IMR-90 (cell line): ENCODE data around the gene AIF1. TPM values are rescaled to one million over a fixed set of nuclear protein-coding genes. Genes with fewer than 3 reads are reported as not detected.

Source experiments
- ATAC-seq: fragments of 200-7000 bp; cut with Tn5 transposase; 2 replicates; pipeline ENCODE4 v1.9.1; 2020; ENCODE audit warnings: low read depth, mild to moderate bottlenecking, moderate library complexity
- BruUV-seq: library from RNA; stranded (reverse); fragments of 400-500 nt; replicated peaks from 2 replicates; lab custom pipeline; 2021; lab: Mats Ljungman, UMichigan
- CTCF ChIA-PET: fragments of 300-600 bp; formaldehyde crosslinking; extraction: SDS; loops from one replicate; lab custom pipeline; 2021; ENCODE audit warnings: antibody characterized with exemption; lab: Yijun Ruan, JAX
- POLR2A ChIA-PET: fragments of 300-600 bp; sonication (Branson Sonifier 250); formaldehyde crosslinking; loops from one replicate; lab custom pipeline; 2022; ENCODE audit warnings: antibody characterized with exemption; ENCODE audit not compliant: unreplicated experiment; lab: Charles Lee
- DNase-seq: peaks from one replicate; pipeline ENCODE4 v3.0.0; 2013
- H2AFZ ChIP-seq: replicated peaks from 2 replicates; pipeline ENCODE3; 2013; ENCODE audit warnings: low read length, mild to moderate bottlenecking; ENCODE audit not compliant: poor library complexity
- H2AK5ac ChIP-seq: 2 replicates; pipeline ENCODE4 v1.6.1; 2013; ENCODE audit warnings: low read depth, low read length, inconsistent platforms
- H2AK9ac ChIP-seq: replicated peaks from 2 replicates; pipeline ENCODE3; 2013; ENCODE audit warnings: mild to moderate bottlenecking, low read depth, low read length, moderate library complexity; ENCODE audit not compliant: poor library complexity
- H2BK120ac ChIP-seq: 2 replicates; pipeline ENCODE4 v1.6.1; 2013; ENCODE audit warnings: low read depth, low read length, inconsistent platforms
- H2BK15ac ChIP-seq: 3 replicates; pipeline ENCODE4 v1.6.1; 2013; ENCODE audit warnings: low read depth, low read length, inconsistent platforms
- H2BK20ac ChIP-seq: 2 replicates; pipeline ENCODE4 v1.6.1; 2013; ENCODE audit warnings: low read depth, mild to moderate bottlenecking, inconsistent platforms, low read length, moderate library complexity
- H2BK5ac ChIP-seq: 2 replicates; pipeline ENCODE4 v1.6.1; 2013; ENCODE audit warnings: mild to moderate bottlenecking, low read depth, low read length, inconsistent platforms; ENCODE audit not compliant: poor library complexity, severe bottlenecking
- H3K14ac ChIP-seq: replicated peaks from 2 replicates; pipeline ENCODE4 v1.6.1; 2013; ENCODE audit warnings: low read depth, low read length, inconsistent platforms
- H3K18ac ChIP-seq: 2 replicates; pipeline ENCODE4 v1.6.1; 2013; ENCODE audit warnings: low read depth, low read length, control low read depth
- H3K23ac ChIP-seq: 2 replicates; pipeline ENCODE4 v1.6.1; 2013; ENCODE audit warnings: low read depth, low read length, inconsistent platforms
- H3K27ac ChIP-seq: 2 replicates; pipeline ENCODE4 v1.5.1; 2013; ENCODE audit warnings: mild to moderate bottlenecking, control low read depth, low read length; ENCODE audit not compliant: insufficient read depth
- H3K27me3 ChIP-seq: 2 replicates; pipeline ENCODE4 v1.6.1; 2013; ENCODE audit warnings: low read length; ENCODE audit not compliant: control insufficient read depth, insufficient read depth
- H3K36me3 ChIP-seq: 2 replicates; pipeline ENCODE4 v1.6.1; 2013; ENCODE audit warnings: low read length, mixed read lengths; ENCODE audit not compliant: control insufficient read depth, insufficient read depth
- H3K4ac ChIP-seq: 2 replicates; pipeline ENCODE4 v1.6.1; 2013; ENCODE audit warnings: low read depth, low read length, inconsistent platforms
- H3K4me1 ChIP-seq: 2 replicates; pipeline ENCODE4 v1.6.1; 2013; ENCODE audit warnings: low read length, mixed read lengths; ENCODE audit not compliant: control insufficient read depth, insufficient read depth
- H3K4me2 ChIP-seq: 2 replicates; pipeline ENCODE4 v1.6.1; 2013; ENCODE audit warnings: low read depth, mild to moderate bottlenecking, control low read depth, low read length, moderate library complexity
- H3K4me3 ChIP-seq: 2 replicates; pipeline ENCODE4 v1.5.1; 2013; ENCODE audit warnings: low read depth, mild to moderate bottlenecking, control low read depth, low read length, moderate library complexity; ENCODE audit not compliant: insufficient read depth
- H3K56ac ChIP-seq: 2 replicates; pipeline ENCODE4 v1.6.1; 2013; ENCODE audit warnings: low read length, inconsistent platforms; ENCODE audit not compliant: insufficient read depth; ENCODE audit errors: extremely low read depth
- H3K79me1 ChIP-seq, 2 experiments: 2 replicates each; pipeline ENCODE4 v1.6.1; 2013; ENCODE audit warnings: low read length in 2 of 2, inconsistent platforms in 1 of 2, low read depth in 1 of 2
- H3K9ac ChIP-seq: 2 replicates; pipeline ENCODE4 v1.6.1; 2013; ENCODE audit warnings: low read depth, low read length, control low read depth
- H3K9me1 ChIP-seq: 2 replicates; pipeline ENCODE4 v1.6.1; 2013; ENCODE audit warnings: low read length, inconsistent platforms; ENCODE audit not compliant: insufficient read depth
- H3K9me3 ChIP-seq: 2 replicates; pipeline ENCODE4 v1.6.1; 2013; ENCODE audit warnings: low read length; ENCODE audit not compliant: control insufficient read depth, insufficient read depth
- H4K20me1 ChIP-seq: 2 replicates; pipeline ENCODE4 v1.6.1; 2013; ENCODE audit warnings: low read length, inconsistent platforms; ENCODE audit not compliant: insufficient read depth
- H4K5ac ChIP-seq: 2 replicates; pipeline ENCODE4 v1.6.1; 2013; ENCODE audit warnings: mild to moderate bottlenecking, low read depth, low read length, control low read depth
- H4K8ac ChIP-seq, 2 experiments: 2 replicates each; pipeline ENCODE4 v1.6.1; 2013; ENCODE audit warnings: low read depth in 2 of 2, low read length in 2 of 2, control low read depth in 1 of 2, inconsistent platforms in 1 of 2
- H4K91ac ChIP-seq: 2 replicates; pipeline ENCODE4 v1.6.1; 2013; ENCODE audit warnings: low read depth, low read length, inconsistent platforms; ENCODE audit not compliant: insufficient read depth
- SMC3 ChIP-seq: fragments of 150-350 bp; IDR thresholded peaks from 2 replicates; pipeline ENCODE4 v1.6.1; 2016; ENCODE audit warnings: low read depth, mild to moderate bottlenecking, antibody characterized with exemption, low read length, moderate library complexity
- WGBS, 2 experiments: methylation state at CpG; one replicate each; pipeline versions ENCODE4 v1.1.5 to v1.1.7; 2013; ENCODE audit warnings: missing lambda C conversion rate in 2 of 2; ENCODE audit not compliant: insufficient read length in 1 of 2; ENCODE audit errors: extremely low coverage in 2 of 2; 5-methylcytosine and 5-hydroxymethylcytosine counted together
- dilution Hi-C: fragments of 300-500 bp; cut with HindIII; formaldehyde crosslinking; loops from one replicate; pipeline ENCODE4 v1.14.3; 2018; ENCODE audit warnings: low sequenced_read_pairs; ENCODE audit not compliant: unreplicated experiment
- in situ Hi-C: fragments of 300-500 bp; cut with MboI; formaldehyde crosslinking; loops from 3 replicates; pipeline ENCODE4 v1.14.3; 2019; ENCODE audit warnings: low sequenced_read_pairs, inconsistent platforms, mixed read lengths
- intact Hi-C: fragments of 100-400 bp; cut with micrococcal nuclease; formaldehyde crosslinking; loops from 2 replicates; pipeline ENCODE4 v1.10.0; 2022
- polyA plus RNA-seq, 3 experiments: library from polyadenylated mRNA; depleted of rRNA; stranded (reverse); fragments of >200 nt; gene quantifications; 2 replicates each; pipeline ENCODE4 v1.2.3, GENCODE V29; 2012; ENCODE audit warnings: low replicate concordance in 1 of 3
- total RNA-seq: library from RNA; depleted of rRNA; stranded (reverse); fragments of >200 nt; gene quantifications from 2 replicates; pipeline ENCODE4 v1.2.3, GENCODE V29; 2012

The AIF1 gene
- total and polyA plus RNA-seq, 2 of the 4 experiments (the other 2 are of a cell fraction) = not detected

GRCh38 chr6:31632279-31632946 is 17.4 kb downstream of the AIF1 start:
- H2AK9ac ChIP-seq = peak overlapping the region; percentile 15
- no peak overlapping the region for H3K23ac ChIP-seq
- H3K4ac ChIP-seq = no peak overlapping the region
- DNase-seq = no peak
- no peak overlapping the region for H4K91ac ChIP-seq
- no peaks in the 10 kb centered on the region for H3K9me1 ChIP-seq
- BruUV-seq = no TSS peak
- no peak overlapping the region for H2BK120ac ChIP-seq
- H4K20me1 ChIP-seq = peaks cover 26% of the 10 kb centered on the region
- peaks cover 93% of the 10 kb centered on the region for H3K36me3 ChIP-seq
- no peak overlapping the region for H2BK20ac ChIP-seq
- H3K27ac ChIP-seq = no peak overlapping the region
- no peak for ATAC-seq
- peak overlapping the region; percentile 13 for H2AFZ ChIP-seq
- no peak overlapping the region for H3K9ac ChIP-seq
- ChIA-PET CTCF (no interaction called here), POLR2A (no interaction called here)
- TF ChIP-seq SMC3 = no peak
- H3K18ac ChIP-seq = no peak overlapping the region
- no peak overlapping the region for H3K56ac ChIP-seq
- WGBS, 2 experiments = 89% methylated on average over 14 of the region's 26 CpGs; no CpG with 5 or more reads in 1 of the 2 experiments
- peaks cover 35 to 57% of the 10 kb centered on the region in 2 experiments for H3K79me1 ChIP-seq
- in situ Hi-C loops = no loop called here
- H3K9me3 ChIP-seq = no peaks in the 10 kb centered on the region
- H3K4me3 ChIP-seq = no peak overlapping the region
- no peak overlapping the region for H3K14ac ChIP-seq
- intact Hi-C loops = no loop called here
- H4K5ac ChIP-seq = no peak overlapping the region
- H4K8ac ChIP-seq = no peak overlapping the region
- no peaks in the 10 kb centered on the region for H3K27me3 ChIP-seq
- H2BK15ac ChIP-seq = no peak overlapping the region
- H3K4me2 ChIP-seq = no peak overlapping the region
- H2BK5ac ChIP-seq = no peak overlapping the region
- H3K4me1 ChIP-seq = no peaks in the 10 kb centered on the region
- dilution Hi-C loops = no loop called here
- no peak overlapping the region for H2AK5ac ChIP-seq
